GM21360 (cell line): Measurements from ENCODE around the gene RIPOR3.
"Not testable (repeated sequence)": the region's sequence is repeated elsewhere in the genome, so short reads cannot be mapped to it uniquely, and the experiment has no call there.

Experiments
- ATAC-seq: cut with Tn5 transposase; IDR thresholded peaks from one replicate; pipeline ENCODE4 v1.9.1; 2021; ENCODE audit warnings: mild to moderate bottlenecking, moderate library complexity; ENCODE audit not compliant: unreplicated experiment

The RIPOR3 gene

GRCh38 chr20:50559856-50560638 is 131.3 kb downstream of the RIPOR3 start:
- no peak for ATAC-seq

GRCh38 chr20:50559149-50559548 is 132.2 kb downstream of the RIPOR3 start:
- ATAC-seq: no peak

DNA sequence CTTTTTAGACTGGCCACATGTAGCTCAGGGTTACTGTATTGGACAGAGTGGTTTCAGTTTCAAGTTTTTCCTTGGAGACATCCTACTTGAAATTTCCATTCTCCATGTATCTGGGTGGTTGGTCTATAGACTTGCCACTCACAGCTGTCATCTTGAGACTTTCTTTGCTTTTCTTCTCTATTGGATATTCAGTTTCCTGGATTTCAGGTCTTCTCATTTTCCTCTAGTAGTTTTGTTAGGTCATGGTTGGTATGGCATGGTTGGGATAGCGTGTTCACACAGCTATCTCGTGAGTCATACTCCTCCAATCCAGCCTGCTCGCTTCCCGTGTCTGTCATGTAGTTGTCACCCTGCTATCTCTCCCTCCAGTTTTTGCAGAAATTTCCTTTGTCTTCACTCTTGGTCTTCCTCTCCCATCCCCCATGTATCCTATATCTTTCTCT is 132.8 kb downstream of the RIPOR3 start:
- ATAC-seq: no peak

- no peak for ATAC-seq
Observed at GRCh38 chr20:50557549-50558134, 133.7 kb downstream of the RIPOR3 start.

GRCh38 chr20:50555662-50556061 is 135.7 kb downstream of the RIPOR3 start:
- no peak for ATAC-seq

DNA sequence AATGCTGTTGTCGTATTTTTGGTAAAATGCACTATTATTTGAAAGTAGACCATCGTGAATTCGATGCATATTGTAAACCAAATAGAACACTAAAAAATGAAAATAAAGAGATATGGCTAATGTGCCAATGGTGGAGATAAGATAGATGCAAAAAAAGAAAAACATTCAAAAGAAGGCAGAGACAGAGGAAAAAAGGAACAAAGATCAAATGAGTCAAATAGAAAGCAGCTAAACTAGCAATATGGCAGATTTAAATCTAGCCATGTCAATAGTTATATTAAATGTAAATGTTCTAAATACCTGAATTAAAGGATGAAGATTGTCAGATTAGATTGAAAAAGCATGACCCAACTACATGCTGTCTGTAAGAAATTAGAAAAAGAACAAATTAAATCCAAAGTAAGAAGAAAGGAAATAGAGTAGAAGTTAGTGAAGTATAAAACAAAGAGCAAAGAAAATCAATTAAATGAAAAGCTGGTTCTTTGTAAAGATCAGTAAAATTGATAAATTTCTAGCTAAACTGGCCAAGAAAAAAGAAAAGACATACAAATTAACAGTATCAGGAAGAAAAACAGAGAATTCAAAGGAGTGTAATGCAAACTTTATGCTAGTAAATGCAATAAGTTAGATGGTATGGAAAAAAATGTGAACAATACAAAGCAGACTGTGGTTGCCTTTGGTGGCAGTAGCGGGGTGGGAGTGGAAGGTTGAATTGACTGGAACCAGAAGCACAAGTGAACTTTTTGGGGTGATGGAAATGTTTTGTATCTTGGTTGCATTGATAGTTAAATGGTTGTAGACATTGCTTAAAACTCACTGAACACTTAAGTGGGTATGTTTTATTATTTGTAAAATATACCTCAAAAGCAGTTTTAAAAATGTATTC is 136.4 kb downstream of the RIPOR3 start:
- no peak for ATAC-seq

DNA sequence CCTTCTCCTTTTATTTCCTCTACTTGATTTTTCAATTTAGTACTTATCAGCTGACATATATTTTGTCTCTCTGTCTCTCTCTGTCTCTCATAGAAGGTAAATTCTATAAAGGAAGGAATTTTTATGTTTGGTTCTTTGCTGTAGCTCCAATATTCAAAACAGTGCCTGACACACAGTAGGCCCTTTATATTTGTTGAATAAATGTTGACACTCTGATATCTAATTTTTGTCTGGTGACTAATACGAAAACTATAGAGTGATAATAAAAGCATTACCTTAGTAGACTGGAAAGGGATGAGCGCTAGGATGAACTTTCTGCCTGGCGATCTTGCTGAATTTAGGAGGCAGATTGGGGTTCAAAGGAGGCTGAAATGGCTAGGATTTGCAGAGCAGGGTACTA is 138.4 kb downstream of the RIPOR3 start:
- no peak for ATAC-seq

DNA sequence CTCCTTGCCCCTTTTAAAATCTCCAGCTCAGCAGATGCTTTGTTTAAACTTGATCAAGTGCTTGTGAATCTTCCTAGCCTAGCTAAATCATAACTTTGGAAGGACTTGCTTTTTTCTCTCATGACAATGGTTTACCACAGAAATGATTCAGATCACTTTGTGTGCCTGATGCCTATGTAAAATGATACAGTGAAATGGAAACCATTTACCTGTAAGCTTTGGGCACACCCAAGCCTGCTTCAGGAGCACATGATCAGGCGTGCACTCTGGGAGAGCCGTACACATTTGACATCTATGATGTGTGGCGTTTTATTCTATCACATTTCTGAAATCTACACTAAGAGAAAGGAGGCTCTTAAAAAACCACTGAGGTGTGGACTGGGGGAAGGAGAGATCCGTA is 140.1 kb downstream of the RIPOR3 start:
- no peak for ATAC-seq

DNA sequence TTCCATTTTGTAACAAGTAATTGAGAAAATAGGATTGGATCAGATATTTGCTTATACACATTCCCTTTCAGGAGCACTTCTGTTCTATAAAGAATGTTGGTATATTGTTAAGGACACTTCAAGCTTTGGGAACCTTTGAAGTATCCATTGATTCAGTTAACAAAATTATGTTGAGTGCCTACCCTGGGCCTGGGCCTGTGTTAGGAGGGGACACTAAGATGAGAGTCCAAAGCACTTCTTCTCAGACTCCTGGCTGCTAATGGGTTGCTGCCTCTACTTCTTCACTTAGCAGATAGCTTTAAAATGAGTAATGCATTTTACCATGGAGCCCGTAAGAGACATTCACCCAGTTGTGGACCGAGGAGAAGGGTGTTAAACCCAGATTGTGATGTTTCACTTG is 140.8 kb downstream of the RIPOR3 start:
- no peak for ATAC-seq

GRCh38 chr20:50548396-50548795 is 142.9 kb downstream of the RIPOR3 start:
- no peak for ATAC-seq

DNA sequence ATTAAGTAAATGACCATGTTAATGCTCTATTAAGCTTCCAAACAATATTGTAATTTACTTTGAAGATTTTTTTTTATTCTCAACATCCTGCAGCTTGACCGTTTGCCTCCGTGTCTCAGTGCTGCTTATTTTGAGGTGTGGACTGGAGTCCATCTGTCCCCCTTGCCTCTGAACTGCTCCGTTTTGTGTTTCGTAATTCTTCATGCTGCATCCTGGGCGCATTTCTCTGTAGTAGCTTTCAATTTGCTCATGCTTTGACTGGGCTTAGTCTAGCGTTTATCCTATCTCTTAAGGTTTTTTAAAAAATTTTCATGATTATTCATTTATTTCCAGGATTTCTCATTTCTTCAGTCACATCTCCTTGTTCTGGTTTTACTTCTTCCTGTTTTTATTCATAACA is 143.4 kb downstream of the RIPOR3 start:
- ATAC-seq: no peak

DNA sequence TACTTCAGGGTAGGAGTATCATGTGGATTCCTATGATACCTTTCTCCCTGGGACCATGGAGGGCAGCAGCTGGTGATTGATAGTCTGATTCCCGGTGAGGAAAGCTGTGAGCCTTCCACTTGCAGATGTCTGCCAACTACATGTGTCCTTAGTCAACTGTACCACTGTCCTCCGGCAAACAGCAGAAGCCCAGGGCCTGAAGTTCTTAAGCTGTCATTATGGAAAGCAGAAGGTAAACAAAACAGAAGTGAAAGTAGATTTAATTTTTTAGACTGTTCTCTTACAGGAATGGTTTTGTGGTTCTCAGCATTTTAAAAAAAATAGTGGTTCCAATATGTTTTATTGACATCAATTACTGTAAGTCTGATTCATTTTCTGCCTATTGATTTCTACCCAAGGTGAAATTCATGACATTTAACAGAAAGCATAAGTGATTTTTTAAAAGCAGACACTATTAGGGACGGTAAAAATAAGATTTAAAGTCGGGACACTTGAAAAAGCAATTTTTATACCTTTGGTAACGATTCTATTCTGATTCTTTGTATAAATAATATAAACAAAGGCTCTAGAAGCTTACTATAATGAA is 144.5 kb downstream of the RIPOR3 start:
- ATAC-seq: no peak

DNA sequence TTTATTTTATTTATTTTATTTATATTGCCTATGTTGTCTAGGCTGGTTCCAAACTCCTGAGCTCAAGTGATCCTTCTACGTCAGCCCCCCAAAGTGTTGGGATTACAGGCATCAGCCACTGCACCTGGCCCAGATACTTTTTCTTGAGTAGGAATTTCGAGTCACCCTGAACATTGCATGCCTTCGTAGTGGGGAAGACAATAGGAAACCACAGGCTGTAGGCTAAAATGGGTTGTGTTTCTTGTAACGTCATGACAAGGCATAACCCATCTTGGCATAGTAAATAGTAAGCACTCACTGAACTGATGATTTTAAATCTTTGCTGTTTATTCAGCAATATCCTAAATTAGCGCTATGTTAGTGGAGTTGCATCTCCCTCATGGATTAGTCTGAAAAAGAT is 146.2 kb downstream of the RIPOR3 start:
- ATAC-seq: no peak

GRCh38 chr20:50543326-50543725 is 148.0 kb downstream of the RIPOR3 start:
- no peak for ATAC-seq

DNA sequence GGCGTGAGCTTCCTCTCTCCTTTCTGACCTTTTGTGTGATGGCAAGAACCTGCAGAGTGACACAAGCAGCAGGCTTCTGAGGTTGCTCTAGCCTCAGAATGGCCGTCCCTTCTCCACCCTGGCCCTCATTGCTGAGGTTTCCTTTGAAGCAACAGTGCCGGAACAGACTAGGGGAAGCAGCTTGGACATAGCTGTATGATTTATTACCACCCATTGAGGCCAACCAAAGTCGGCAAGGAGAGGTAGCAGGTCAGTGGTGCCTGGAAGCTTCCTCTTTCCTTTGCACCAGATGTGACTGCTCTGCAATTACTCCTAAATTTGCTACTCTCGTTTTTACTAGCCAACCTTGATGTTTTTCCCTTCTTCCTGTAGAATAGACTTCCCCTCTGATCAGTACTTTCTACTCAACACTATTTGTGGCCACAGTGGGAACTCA is 149.7 kb downstream of the RIPOR3 start:
- ATAC-seq: no peak

GRCh38 chr20:50540620-50541605 is 150.4 kb downstream of the RIPOR3 start:
- ATAC-seq: no peak

GRCh38 chr20:50539798-50540197 is 151.5 kb downstream of the RIPOR3 start:
- ATAC-seq: not testable (repeated sequence)

GRCh38 chr20:50538276-50538675 is 153.1 kb downstream of the RIPOR3 start:
- no peak for ATAC-seq

- ATAC-seq: no peak
Observed at GRCh38 chr20:50537546-50538201, 153.7 kb downstream of the RIPOR3 start.
